Keratinocyte (primary cell): ENCODE results near the gene GPR139. TPM values are rescaled to one million over a fixed set of nuclear protein-coding genes. Genes with fewer than 3 reads are reported as not detected.

ENCODE experiments used
- DNase-seq: peaks from one replicate; pipeline ENCODE4 v3.0.0-alpha.2; 2011; ENCODE audit warnings: low read depth, missing footprints, low spot score
- FAIRE-seq: peaks from 2 replicates; lab custom pipeline; 2011; peaks lifted over from hg19 to GRCh38; lab: Jason Lieb, UNC
- H2AFZ ChIP-seq: 2 replicates; pipeline ENCODE4 v1.6.0; 2012; ENCODE audit warnings: low read length, control low read depth, inconsistent platforms; ENCODE audit not compliant: control insufficient read depth
- H3K27ac ChIP-seq: 2 replicates; pipeline ENCODE4 v1.5.1; 2011; ENCODE audit warnings: low read length; ENCODE audit not compliant: control insufficient read depth, insufficient read depth
- H3K27me3 ChIP-seq: 3 replicates; pipeline ENCODE4 v1.6.0; 2011; ENCODE audit warnings: low read length; ENCODE audit not compliant: control insufficient read depth, insufficient read depth; ENCODE audit errors: extremely low read depth
- H3K36me3 ChIP-seq, 2 experiments: 2 replicates in 1 of 2; 3 replicates in 1 of 2; pipeline ENCODE4 v1.5.1; 2011; ENCODE audit warnings: low read length in 2 of 2, mild to moderate bottlenecking in 1 of 2; ENCODE audit not compliant: control insufficient read depth in 2 of 2, insufficient read depth in 2 of 2; ENCODE audit errors: extremely low read depth in 1 of 2
- H3K4me1 ChIP-seq: 3 replicates; pipeline ENCODE4 v1.5.1; 2011; ENCODE audit warnings: low read length; ENCODE audit not compliant: control insufficient read depth, insufficient read depth; ENCODE audit errors: extremely low read depth
- H3K4me2 ChIP-seq: 3 replicates; pipeline ENCODE4 v1.6.0; 2011; ENCODE audit warnings: low read depth, low read length; ENCODE audit not compliant: control insufficient read depth, insufficient read depth; ENCODE audit errors: extremely low read depth
- H3K4me3 ChIP-seq, 3 experiments: fragments of 200-600 bp in 1 of 3; sonication (generic) in 1 of 3; 2 replicates in 2 of 3; 3 replicates in 1 of 3; pipeline ENCODE4 v1.5.1; 2011 to 2016; ENCODE audit warnings: low read length in 3 of 3, mild to moderate bottlenecking in 3 of 3, control low read depth in 2 of 3, inconsistent platforms in 1 of 3, low read depth in 1 of 3, mixed read lengths in 1 of 3, mixed run types in 1 of 3, moderate library complexity in 1 of 3; ENCODE audit not compliant: control insufficient read depth in 2 of 3, insufficient read depth in 2 of 3; ENCODE audit errors: extremely low read depth in 1 of 3
- H3K79me2 ChIP-seq: 2 replicates; pipeline ENCODE4 v1.6.0; 2012; ENCODE audit warnings: low read length; ENCODE audit not compliant: control insufficient read depth, insufficient read depth
- H3K9ac ChIP-seq: 3 replicates; pipeline ENCODE4 v1.6.0; 2011; ENCODE audit warnings: low read length; ENCODE audit not compliant: control insufficient read depth, insufficient read depth; ENCODE audit errors: extremely low read depth
- H3K9me1 ChIP-seq: 3 replicates; pipeline ENCODE4 v1.6.0; 2011; ENCODE audit warnings: low read length; ENCODE audit not compliant: control insufficient read depth, insufficient read depth; ENCODE audit errors: extremely low read depth
- H3K9me3 ChIP-seq: 2 replicates; pipeline ENCODE4 v1.5.1; 2012; ENCODE audit warnings: low read depth, low read length; ENCODE audit not compliant: control insufficient read depth
- H4K20me1 ChIP-seq: 3 replicates; pipeline ENCODE4 v1.6.0; 2011; ENCODE audit warnings: low read length; ENCODE audit not compliant: control insufficient read depth, insufficient read depth; ENCODE audit errors: extremely low read depth
- EZH2 ChIP-seq: IDR thresholded peaks from one replicate; pipeline ENCODE4 v1.6.1; 2012; ENCODE audit warnings: inconsistent platforms, mild to moderate bottlenecking, low read length, moderate library complexity
- dilution Hi-C: fragments of 300-500 bp; cut with MboI; formaldehyde crosslinking; loops from one replicate; pipeline ENCODE4 v1.7.0; 2020; ENCODE audit warnings: low sequenced_read_pairs; ENCODE audit not compliant: extremely low pct_ligation_motif_present
- polyA plus RNA-seq, 5 experiments: library from polyadenylated mRNA; depleted of rRNA in 3 of 5; stranded (reverse) in 3 of 5; stranded (forward) in 1 of 5; unstranded in 1 of 5; fragments of >200 nt; gene quantifications; 1 replicate in 1 of 5; 2 replicates in 3 of 5; 3 replicates in 1 of 5; pipeline versions ENCODE4 v1.2.1 to v1.2.3, GENCODE V29; 2011 to 2012; ENCODE audit warnings: missing spikeins in 2 of 5, low read depth in 1 of 5, low replicate concordance in 1 of 5
- TF ChIP-seq, protein P1 (sequence below), 3 experiments: IDR thresholded peaks in 1 of 3; conservative IDR thresholded peaks in 1 of 3; optimal IDR thresholded peaks in 1 of 3; 2 replicates in 2 of 3; 3 replicates in 1 of 3; pipeline versions ENCODE3 to v1.5.1; 2011; ENCODE audit warnings: low read length in 3 of 3, mild to moderate bottlenecking in 3 of 3, moderate library complexity in 2 of 3, control low read depth in 1 of 3, inconsistent platforms in 1 of 3; ENCODE audit not compliant: insufficient read depth in 2 of 3; ENCODE audit errors: extremely low read depth in 1 of 3

GPR139 gene
- polyA plus RNA-seq, 1 donor (not counting 4 experiments of a cell fraction or from before 2014, with no cell fraction given) = not detected

DNA sequence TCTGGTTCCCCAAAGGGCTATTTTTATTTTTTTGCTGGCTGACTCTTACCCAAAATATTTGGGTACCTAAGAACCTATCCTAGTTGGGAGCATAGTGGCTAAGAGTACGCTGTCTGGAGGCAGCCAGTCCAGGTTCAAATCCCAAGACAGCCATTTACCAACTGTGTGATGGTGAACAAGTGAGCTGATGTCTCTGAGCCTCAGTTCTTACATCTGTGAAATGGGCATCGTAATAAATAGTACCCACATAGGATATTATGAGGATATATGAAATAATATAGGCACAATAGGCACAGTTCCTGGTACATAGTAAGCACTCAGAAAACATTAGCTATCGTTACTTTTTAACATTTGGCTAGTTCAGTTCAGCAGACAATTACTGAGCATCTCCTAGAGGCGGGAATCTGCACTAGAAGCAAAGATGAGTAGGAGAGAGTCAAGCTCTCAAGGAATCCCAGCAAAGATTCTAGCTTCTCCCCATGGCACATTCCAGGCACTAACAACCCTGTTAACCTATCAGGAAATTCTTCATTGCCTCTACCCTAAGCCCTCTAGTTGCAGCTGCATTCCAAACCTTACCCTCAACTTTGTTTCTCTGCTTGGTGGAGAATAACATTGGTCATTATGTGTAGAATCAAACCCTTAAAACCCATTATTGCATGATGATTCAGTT is 31.6 kb downstream of the GPR139 start:
- Histone ChIP-seq H3K27ac (no peak overlapping the region), H3K9me3 (no peaks in the 10 kb centered on the region), H3K9ac (no peak overlapping the region), H4K20me1 (no peaks in the 10 kb centered on the region), H3K27me3 (no peaks in the 10 kb centered on the region), H3K9me1 (no peaks in the 10 kb centered on the region), H3K4me1 (no peaks in the 10 kb centered on the region), H3K4me2 (no peak overlapping the region), H2AFZ (no peak overlapping the region), H3K36me3 (no peaks in the 10 kb centered on the region), H3K4me3 (no peak overlapping the region), H3K79me2 (no peaks in the 10 kb centered on the region)
- TF ChIP-seq, protein P1, sequence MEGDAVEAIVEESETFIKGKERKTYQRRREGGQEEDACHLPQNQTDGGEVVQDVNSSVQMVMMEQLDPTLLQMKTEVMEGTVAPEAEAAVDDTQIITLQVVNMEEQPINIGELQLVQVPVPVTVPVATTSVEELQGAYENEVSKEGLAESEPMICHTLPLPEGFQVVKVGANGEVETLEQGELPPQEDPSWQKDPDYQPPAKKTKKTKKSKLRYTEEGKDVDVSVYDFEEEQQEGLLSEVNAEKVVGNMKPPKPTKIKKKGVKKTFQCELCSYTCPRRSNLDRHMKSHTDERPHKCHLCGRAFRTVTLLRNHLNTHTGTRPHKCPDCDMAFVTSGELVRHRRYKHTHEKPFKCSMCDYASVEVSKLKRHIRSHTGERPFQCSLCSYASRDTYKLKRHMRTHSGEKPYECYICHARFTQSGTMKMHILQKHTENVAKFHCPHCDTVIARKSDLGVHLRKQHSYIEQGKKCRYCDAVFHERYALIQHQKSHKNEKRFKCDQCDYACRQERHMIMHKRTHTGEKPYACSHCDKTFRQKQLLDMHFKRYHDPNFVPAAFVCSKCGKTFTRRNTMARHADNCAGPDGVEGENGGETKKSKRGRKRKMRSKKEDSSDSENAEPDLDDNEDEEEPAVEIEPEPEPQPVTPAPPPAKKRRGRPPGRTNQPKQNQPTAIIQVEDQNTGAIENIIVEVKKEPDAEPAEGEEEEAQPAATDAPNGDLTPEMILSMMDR (optimal IDR thresholded peaks at IDR 0.05 in 1 of 3, IDR thresholded peaks at IDR 0.05 in 1 of 3, conservative IDR thresholded peaks at IDR 0.05 in 1 of 3; ENCODE audit: extremely low read depth in 1 of 3, insufficient read depth in 2 of 3, low read length in 3 of 3) = no peak
- no peak for TF ChIP-seq EZH2
- no peak for DNase-seq
- FAIRE-seq = no peak
- dilution Hi-C loops = no loop called here

DNA sequence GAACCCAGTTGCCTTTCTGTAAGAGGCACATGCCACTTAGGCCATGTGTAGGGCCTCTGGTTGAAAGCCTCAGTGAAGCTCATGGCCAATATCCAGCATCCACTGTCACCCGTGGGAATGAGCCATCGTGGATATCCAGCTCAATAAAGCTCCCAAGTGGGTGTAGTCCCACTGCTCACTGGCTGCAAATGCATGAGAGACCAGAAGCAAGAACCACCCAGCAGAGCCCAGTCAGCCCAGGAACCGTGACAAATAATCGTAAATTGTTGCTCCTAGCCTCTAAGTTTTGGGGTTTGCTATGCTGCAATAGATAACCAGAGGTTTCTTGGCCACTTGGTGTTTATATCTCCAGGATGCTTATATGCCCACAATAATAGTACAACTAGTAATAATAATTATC is 33.7 kb downstream of the GPR139 start:
- dilution Hi-C loops = no loop called here
- Histone ChIP-seq H3K4me2 (no peak overlapping the region), H3K9ac (no peak overlapping the region), H3K36me3 (no peaks in the 10 kb centered on the region), H3K27me3 (no peaks in the 10 kb centered on the region), H3K4me1 (no peaks in the 10 kb centered on the region), H3K4me3 (no peak overlapping the region), H4K20me1 (no peaks in the 10 kb centered on the region), H3K9me1 (no peaks in the 10 kb centered on the region), H3K27ac (no peak overlapping the region), H3K9me3 (no peaks in the 10 kb centered on the region), H3K79me2 (no peaks in the 10 kb centered on the region), H2AFZ (no peak overlapping the region)
- TF ChIP-seq, protein P1 (optimal IDR thresholded peaks at IDR 0.05 in 1 of 3, IDR thresholded peaks at IDR 0.05 in 1 of 3, conservative IDR thresholded peaks at IDR 0.05 in 1 of 3; ENCODE audit: extremely low read depth in 1 of 3, insufficient read depth in 2 of 3, low read length in 3 of 3) = no peak
- TF ChIP-seq EZH2 = no peak
- FAIRE-seq = no peak
- no peak for DNase-seq
